SK-N-SH treated with all-trans-retinoic acid at 6 μM for 48 hours (cell line): ENCODE measurements around the gene SLC7A4.

Source experiments
- ARNTL ChIP-seq: fragments of 450-650 bp; formaldehyde crosslinking; IDR thresholded peaks from 2 replicates; pipeline ENCODE4 v1.5.0; 2020; ENCODE audit warnings: low read depth, mild to moderate bottlenecking, moderate library complexity, borderline replicate concordance
- ESRRG ChIP-seq: fragments of 250-450 bp; sonication (Bioruptor Pico); IDR thresholded peaks from 2 replicates; pipeline ENCODE4 v1.6.1; 2021; ENCODE audit warnings: mild to moderate bottlenecking
- GLIS3 ChIP-seq: fragments of 250-450 bp; sonication (Bioruptor Pico); IDR thresholded peaks from 2 replicates; pipeline ENCODE4 v1.5.0; 2020; ENCODE audit warnings: mild to moderate bottlenecking, moderate library complexity
- PATZ1 ChIP-seq: fragments of 250-450 bp; sonication (Bioruptor Pico); IDR thresholded peaks from 2 replicates; pipeline ENCODE4 v1.8.0; 2020; ENCODE audit warnings: mild to moderate bottlenecking, moderate library complexity, borderline replicate concordance
- RARB ChIP-seq: fragments of 250-450 bp; sonication (Bioruptor Pico); IDR thresholded peaks from 2 replicates; pipeline ENCODE4 v1.8.0; 2021; ENCODE audit warnings: mild to moderate bottlenecking, moderate library complexity
- ZFP3 ChIP-seq: fragments of 250-450 bp; sonication (Bioruptor Pico); IDR thresholded peaks from 2 replicates; pipeline ENCODE4 v1.5.0; 2020; ENCODE audit warnings: mild to moderate bottlenecking, moderate library complexity
- ZNF70 ChIP-seq: fragments of 450-650 bp; formaldehyde crosslinking; IDR thresholded peaks from 2 replicates; pipeline ENCODE4 v1.5.0; 2020; ENCODE audit warnings: mild to moderate bottlenecking, moderate library complexity

- TF ChIP-seq PATZ1 (CRISPR knock-in tag) (no peak), ZNF70 (no peak), ESRRG (no peak), GLIS3 (no peak), ARNTL (CRISPR knock-in tag) (no peak), ZFP3 (CRISPR knock-in tag) (peak; percentile 79), RARB (CRISPR knock-in tag) (no peak)
These were observed 50.4 kb downstream of the SLC7A4 start, which contains the start of gene LZTR1 for GRCh38 chr22:20981787-20982562.
